Osteoblast (primary cell): ENCODE measurements around the gene TLCD5. TPM values are rescaled to one million over a fixed set of nuclear protein-coding genes. Genes with fewer than 3 reads are reported as not detected.

Experiments used
- DNase-seq: peaks from one replicate; pipeline ENCODE4 v3.0.0; 2011; ENCODE audit warnings: low spot score, mixed read lengths; ENCODE audit not compliant: insufficient read length; ENCODE audit errors: missing footprints
- H2AFZ ChIP-seq: 2 replicates; pipeline ENCODE4 v1.6.0; 2011; ENCODE audit warnings: mild to moderate bottlenecking, low read length
- H3K27ac ChIP-seq: 2 replicates; pipeline ENCODE4 v1.5.1; 2011; ENCODE audit warnings: mild to moderate bottlenecking, low read depth, low read length, moderate library complexity
- H3K27me3 ChIP-seq: 2 replicates; pipeline ENCODE4 v1.6.0; 2012; ENCODE audit warnings: mild to moderate bottlenecking, control low read depth, inconsistent platforms, low read length, moderate library complexity; ENCODE audit not compliant: insufficient read depth
- H3K36me3 ChIP-seq: 2 replicates; pipeline ENCODE4 v1.5.1; 2011; ENCODE audit warnings: mild to moderate bottlenecking, low read length, control low read depth, moderate library complexity; ENCODE audit not compliant: insufficient read depth
- H3K4me1 ChIP-seq: 2 replicates; pipeline ENCODE4 v1.5.1; 2011; ENCODE audit warnings: mild to moderate bottlenecking, low read length, control low read depth, moderate library complexity; ENCODE audit not compliant: insufficient read depth
- H3K4me2 ChIP-seq: 2 replicates; pipeline ENCODE4 v1.6.0; 2011; ENCODE audit warnings: mild to moderate bottlenecking, low read length; ENCODE audit not compliant: insufficient read depth
- H3K4me3 ChIP-seq: fragments of 200-600 bp; sonication (generic); 3 replicates; pipeline ENCODE4 v1.5.1; 2012; ENCODE audit warnings: mild to moderate bottlenecking, low read length, inconsistent platforms; ENCODE audit not compliant: insufficient read depth
- H3K79me2 ChIP-seq: 2 replicates; pipeline ENCODE4 v1.6.0; 2012; ENCODE audit warnings: mild to moderate bottlenecking, low read length, control low read depth, inconsistent platforms; ENCODE audit not compliant: insufficient read depth
- H3K9me3 ChIP-seq: 2 replicates; pipeline ENCODE4 v1.5.1; 2011; ENCODE audit warnings: low read depth, low read length, control low read depth
- H4K20me1 ChIP-seq: 2 replicates; pipeline ENCODE4 v1.6.0; 2012; ENCODE audit warnings: mild to moderate bottlenecking, low read length, control low read depth; ENCODE audit not compliant: insufficient read depth
- CTCF ChIP-seq: IDR thresholded peaks from 2 replicates; pipeline ENCODE4 v1.5.1; 2011; ENCODE audit warnings: mild to moderate bottlenecking, low read depth, low read length, moderate library complexity; ENCODE audit errors: extremely low read depth
- total RNA-seq: library from RNA; depleted of rRNA; stranded (reverse); fragments of >200 nt; gene quantifications from 2 replicates; pipeline ENCODE4 v1.2.3, GENCODE V29; 2012

The TLCD5 gene
- 11.5 and 11.9 TPM in 2 replicates for total RNA-seq

- peak within 1 kb of the TSS; percentile 94 for H3K27ac ChIP-seq
- H3K4me3 ChIP-seq: peak within 1 kb of the TSS; percentile 79
- H3K27me3 ChIP-seq: no peaks in the 10 kb centered on the region
- peaks cover 26% of the 10 kb centered on the region for H3K79me2 ChIP-seq
- H4K20me1 ChIP-seq: no peaks in the 10 kb centered on the region
- peak within 1 kb of the TSS; percentile 91 for H3K4me2 ChIP-seq
- DNase-seq: peak; percentile 88
- TF ChIP-seq CTCF: no peak
- H3K9me3 ChIP-seq: no peaks in the 10 kb centered on the region
- H3K36me3 ChIP-seq: peaks cover 4% of the 10 kb centered on the region
- peak within 1 kb of the TSS; percentile 90 for H2AFZ ChIP-seq
- H3K4me1 ChIP-seq: peaks cover 27% of the 10 kb centered on the region
Observed at GRCh38 chr11:120324932-120325810, at the start of gene TLCD5. TSS of gene TLCD5 (plus strand) at chr11:120325299. CDS start at chr11:120327442, 2,143 bp downstream.

GRCh38 chr11:120279502-120279901, 45.6 kb upstream of the TLCD5 start:
- no peaks in the 10 kb centered on the region for H4K20me1 ChIP-seq
- no peaks in the 10 kb centered on the region for H3K79me2 ChIP-seq
- H3K36me3 ChIP-seq: no peaks in the 10 kb centered on the region
- H3K4me1 ChIP-seq: no peaks in the 10 kb centered on the region
- no peak overlapping the region for H2AFZ ChIP-seq
- H3K27me3 ChIP-seq: peaks cover 29% of the 10 kb centered on the region
- DNase-seq: no peak
- no peak overlapping the region for H3K4me3 ChIP-seq
- no peak for TF ChIP-seq CTCF
- H3K4me2 ChIP-seq: no peak overlapping the region
- no peaks in the 10 kb centered on the region for H3K9me3 ChIP-seq
- H3K27ac ChIP-seq: no peak overlapping the region

GRCh38 chr11:120280600-120281051, 44.5 kb upstream of the TLCD5 start:
- Histone ChIP-seq H3K27me3 (peaks cover 18% of the 10 kb centered on the region), H3K27ac (no peak overlapping the region), H3K36me3 (no peaks in the 10 kb centered on the region), H3K79me2 (no peaks in the 10 kb centered on the region), H3K4me1 (no peaks in the 10 kb centered on the region), H4K20me1 (no peaks in the 10 kb centered on the region), H3K4me2 (no peak overlapping the region), H3K9me3 (no peaks in the 10 kb centered on the region), H3K4me3 (no peak overlapping the region), H2AFZ (no peak overlapping the region)
- DNase-seq: no peak
- no peak for TF ChIP-seq CTCF

GRCh38 chr11:120281143-120281795, 43.8 kb upstream of the TLCD5 start:
- Histone ChIP-seq H2AFZ (no peak overlapping the region), H4K20me1 (no peaks in the 10 kb centered on the region), H3K36me3 (no peaks in the 10 kb centered on the region), H3K79me2 (no peaks in the 10 kb centered on the region), H3K9me3 (no peaks in the 10 kb centered on the region), H3K4me1 (no peaks in the 10 kb centered on the region), H3K4me2 (no peak overlapping the region), H3K4me3 (no peak overlapping the region), H3K27me3 (peaks cover 13% of the 10 kb centered on the region), H3K27ac (no peak overlapping the region)
- no peak for TF ChIP-seq CTCF
- no peak for DNase-seq
